ENCODE measurements around the gene HS3ST4.

DNA sequence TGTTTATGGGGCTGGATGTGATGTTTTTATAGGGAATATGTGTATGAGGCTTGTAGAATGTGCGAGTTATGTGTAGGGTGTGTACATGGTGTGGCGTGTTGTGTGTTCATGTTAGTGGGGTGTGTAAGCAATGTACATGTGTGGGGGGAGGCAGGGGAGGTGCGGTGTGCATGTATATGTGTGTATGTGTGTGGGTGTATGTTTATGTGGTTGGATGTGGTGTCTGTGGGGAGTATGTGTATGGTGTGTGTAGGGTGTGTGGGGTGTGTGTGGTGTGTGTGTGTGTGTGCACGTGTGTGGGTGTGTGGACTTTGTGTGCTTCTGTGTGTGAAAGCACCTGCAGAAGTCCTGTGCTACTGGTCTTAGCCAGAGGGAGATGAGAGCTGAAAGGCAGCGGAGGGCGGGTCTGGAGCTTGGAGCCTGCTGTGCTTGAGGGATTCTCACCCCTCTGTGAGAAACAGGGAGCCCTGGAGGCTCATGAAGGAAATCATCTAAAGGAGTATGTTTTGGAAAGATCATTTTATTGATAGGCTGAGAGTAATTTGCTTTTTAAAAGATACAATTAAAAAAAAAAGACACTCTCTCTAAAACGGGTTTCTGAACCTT lies 222.7 kb downstream of the HS3ST4 start:
- TF ChIP-seq, protein P1, sequence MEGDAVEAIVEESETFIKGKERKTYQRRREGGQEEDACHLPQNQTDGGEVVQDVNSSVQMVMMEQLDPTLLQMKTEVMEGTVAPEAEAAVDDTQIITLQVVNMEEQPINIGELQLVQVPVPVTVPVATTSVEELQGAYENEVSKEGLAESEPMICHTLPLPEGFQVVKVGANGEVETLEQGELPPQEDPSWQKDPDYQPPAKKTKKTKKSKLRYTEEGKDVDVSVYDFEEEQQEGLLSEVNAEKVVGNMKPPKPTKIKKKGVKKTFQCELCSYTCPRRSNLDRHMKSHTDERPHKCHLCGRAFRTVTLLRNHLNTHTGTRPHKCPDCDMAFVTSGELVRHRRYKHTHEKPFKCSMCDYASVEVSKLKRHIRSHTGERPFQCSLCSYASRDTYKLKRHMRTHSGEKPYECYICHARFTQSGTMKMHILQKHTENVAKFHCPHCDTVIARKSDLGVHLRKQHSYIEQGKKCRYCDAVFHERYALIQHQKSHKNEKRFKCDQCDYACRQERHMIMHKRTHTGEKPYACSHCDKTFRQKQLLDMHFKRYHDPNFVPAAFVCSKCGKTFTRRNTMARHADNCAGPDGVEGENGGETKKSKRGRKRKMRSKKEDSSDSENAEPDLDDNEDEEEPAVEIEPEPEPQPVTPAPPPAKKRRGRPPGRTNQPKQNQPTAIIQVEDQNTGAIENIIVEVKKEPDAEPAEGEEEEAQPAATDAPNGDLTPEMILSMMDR (IDR thresholded peaks at IDR 0.05) = no peak
- TF ChIP-seq POLR2A (IDR thresholded peaks at IDR 0.05) (no peak), POLR2AphosphoS5 (IDR thresholded peaks at IDR 0.05; ENCODE audit: insufficient read depth in 1 of 2, low read depth in 1 of 2) (no peak)

Measured in vagina (tissue), 2 donors.